Measurements from ENCODE around the gene AQP12B.

Gene AQP12B

GRCh38 chr2:240647503-240648154 lies 35.1 kb downstream of the AQP12B start:
- no peak for DNase-seq

- no peak for DNase-seq
Measured at GRCh38 chr2:240646900-240647502, 35.7 kb downstream of the AQP12B start.

- DNase-seq, result no peak
Measured at GRCh38 chr2:240646176-240646899, 36.3 kb downstream of the AQP12B start.

- no peak for DNase-seq
Measured at GRCh38 chr2:240645801-240646175, 36.9 kb downstream of the AQP12B start.

GRCh38 chr2:240645346-240645745 lies 37.3 kb downstream of the AQP12B start:
- no peak for DNase-seq

DNA sequence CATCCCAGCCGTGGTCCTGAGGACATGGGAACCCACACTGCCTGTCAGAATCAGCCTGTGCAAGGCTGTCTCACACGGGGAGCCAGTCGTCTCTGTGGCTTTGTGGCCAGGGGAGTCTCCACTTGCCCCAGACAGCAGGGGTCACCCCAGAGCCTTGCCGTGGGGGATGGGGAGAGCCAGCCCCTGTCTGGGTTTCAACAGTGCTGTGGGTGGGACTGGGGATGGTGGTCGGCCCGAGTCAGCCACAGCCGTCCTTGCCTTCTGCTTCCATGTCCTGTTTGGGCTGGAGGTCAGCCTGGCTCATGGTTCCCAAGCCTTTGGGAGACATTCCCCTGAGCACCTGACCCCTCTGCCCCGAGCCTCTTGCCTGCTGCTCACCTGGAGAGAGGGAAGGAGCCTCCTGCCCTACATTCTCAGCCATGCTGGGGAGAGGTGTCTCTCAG lies 37.8 kb downstream of the AQP12B start:
- no peak for DNase-seq

DNA sequence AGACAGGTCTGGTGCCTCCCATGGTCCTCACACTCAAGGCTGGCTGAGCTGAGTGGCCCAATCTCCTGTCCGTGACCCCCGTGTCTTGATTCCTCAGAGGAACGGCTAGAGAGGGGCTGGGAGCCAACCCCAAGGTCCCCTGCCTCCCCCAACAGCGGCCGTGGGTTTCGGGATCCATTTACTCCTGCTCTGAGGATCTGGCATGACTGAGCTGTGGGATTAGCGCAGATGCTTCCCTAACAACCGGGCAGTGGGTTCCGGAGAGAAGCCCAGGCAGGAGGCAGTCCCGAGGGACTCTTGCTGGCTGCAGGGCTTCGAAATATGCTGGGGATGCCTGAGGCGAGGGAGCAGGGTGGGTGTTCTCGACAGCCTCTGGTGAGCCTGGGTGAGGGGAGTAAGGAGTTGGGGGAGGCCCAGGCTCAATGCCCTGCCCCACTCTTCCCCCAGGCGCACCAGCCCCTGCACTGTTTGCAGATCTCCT lies 38.5 kb downstream of the AQP12B start:
- DNase-seq, result no peak

DNA sequence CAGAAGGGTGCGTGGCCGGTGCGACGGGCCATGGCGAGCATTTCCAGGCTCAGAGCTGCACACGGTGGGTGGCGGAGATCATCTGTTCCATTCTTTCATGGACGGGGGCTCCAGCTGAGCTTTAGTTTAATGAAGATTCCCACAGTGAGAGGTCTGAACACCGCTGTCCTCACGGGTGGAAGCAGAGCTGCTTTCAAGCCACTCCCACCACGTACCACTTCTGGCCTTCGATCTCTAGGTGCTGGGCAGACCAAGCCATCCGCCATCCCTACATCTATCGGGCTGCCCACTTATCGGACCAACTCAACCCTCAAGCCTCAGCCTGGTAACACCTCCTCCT lies 38.9 kb downstream of the AQP12B start:
- DNase-seq, result no peak

DNA sequence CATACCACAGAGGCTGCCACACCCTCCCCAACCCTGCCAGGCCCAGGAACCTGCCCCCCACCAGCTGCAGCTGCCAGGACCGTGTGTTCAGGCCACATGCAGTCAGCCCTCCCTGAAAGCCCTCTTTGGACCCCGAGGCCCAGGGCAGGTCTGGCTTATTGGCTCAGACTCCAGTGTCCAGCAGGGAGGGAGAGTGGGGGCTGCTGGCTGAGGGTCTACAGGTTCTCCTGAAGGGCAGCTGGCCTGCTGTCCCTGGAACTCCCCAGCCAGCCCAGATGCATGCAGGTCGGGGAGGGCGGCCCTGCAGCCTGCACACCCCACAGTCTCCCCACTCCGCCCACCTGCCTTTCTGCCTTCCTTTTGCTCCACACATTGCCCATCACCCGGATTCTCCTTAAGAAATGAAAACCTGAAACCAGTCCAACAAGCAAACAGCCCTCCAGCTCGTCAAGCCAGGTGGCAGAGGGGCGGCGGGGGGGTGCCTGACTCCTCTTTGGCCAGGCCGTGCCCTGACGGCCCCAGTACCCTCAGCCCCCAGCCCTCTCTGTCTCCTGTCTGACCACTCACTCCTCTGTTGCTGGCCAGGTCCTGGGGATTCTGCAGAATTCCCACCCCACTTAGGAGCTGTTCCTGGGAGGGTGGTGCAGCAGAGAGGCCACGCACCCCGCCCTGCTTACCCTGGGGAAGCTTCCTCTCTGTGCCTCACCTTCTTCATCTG lies 39.4 kb downstream of the AQP12B start:
- no peak for DNase-seq

DNA sequence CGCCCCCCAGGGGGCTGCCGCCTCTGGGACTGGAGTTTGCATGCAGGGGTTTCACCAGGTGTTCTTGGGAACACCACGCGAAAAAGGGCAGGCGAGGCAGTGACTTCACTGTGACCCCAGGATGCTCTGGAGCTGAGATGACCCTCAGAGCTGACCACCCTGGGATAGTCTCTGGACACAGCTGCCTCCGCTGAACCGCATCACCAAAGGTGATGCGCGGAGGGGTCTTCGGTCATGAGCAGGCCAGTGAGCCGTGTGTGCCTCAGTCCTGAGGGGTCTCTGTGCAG lies 39.9 kb downstream of the AQP12B start:
- no peak for DNase-seq

DNA sequence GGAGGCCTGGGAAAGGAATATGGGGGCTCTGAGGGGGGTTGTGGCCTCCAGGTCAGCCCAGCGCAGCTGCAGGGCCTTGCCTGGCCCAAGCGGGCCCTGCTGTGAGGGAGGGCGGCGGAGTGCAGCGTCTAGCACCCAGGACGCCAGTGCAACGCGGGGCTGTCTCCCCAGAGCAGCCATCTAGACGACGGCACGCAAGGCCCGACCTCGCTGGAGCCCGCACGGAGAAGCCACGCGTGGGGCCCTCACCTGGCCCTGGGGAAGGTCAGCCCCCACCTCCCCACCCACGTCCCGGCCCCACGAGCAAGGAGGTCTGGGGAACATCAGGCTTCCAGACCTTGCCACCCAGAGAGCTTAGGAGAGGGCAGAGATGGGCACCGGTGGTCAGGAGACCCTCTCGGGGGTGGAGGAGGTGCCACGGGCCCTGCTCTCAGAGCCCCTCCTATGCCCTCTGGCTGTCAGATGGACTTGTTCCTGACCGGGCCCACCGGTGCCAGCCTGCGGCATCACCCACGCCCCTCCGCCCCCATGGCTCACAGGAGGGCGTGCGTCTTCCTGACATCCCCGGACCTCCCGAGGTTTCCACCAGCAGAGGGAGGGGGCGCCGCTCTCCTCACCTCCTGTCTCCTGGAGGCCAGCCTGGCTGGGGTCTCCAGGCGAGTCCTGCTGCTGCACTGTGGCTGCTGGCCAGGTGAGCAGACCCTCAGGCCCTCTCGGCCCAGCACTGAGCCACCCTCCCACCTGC lies 40.5 kb downstream of the AQP12B start:
- DNase-seq, result no peak

DNA sequence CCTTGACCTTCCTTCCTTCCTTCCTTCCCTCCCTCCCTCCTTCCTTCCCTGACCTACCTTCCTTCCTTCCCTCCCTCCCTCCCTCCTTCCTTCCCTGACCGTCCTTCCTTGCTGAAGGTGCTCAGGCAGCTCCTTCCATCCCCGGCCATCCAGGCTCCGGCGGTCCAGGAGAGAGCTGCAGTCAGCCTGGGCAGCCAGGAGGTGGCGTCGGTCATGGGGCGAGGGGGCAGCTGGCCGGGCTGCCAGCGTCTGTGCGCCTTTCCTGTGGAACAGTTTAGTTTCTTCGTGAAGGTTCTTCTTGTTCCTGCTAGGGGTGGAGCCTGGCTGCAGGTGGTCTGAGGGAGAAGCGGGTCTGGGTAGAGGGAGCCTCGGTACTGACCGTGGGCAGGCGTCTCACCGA lies 41.7 kb downstream of the AQP12B start:
- no peak for DNase-seq

DNA sequence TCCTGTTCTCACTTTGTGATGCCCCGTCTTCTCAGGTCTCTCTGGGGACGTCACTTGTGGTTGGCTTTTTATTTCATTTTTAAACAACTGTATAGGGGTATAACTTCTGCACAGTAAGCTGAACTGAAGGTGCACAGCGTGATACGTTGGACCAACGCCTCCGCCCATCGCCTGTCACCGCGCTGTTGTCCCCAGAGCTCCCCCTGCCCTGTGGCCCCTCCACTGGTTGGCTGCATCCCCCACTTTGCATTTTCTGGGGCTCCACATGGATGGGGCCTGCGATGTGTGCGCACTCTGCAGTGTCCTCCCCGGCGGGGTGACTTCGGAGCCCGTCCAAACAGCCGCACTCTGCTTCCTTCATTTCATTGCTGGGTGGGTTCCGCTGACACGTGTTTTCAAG lies 43.1 kb downstream of the AQP12B start:
- DNase-seq, result no peak

DNA sequence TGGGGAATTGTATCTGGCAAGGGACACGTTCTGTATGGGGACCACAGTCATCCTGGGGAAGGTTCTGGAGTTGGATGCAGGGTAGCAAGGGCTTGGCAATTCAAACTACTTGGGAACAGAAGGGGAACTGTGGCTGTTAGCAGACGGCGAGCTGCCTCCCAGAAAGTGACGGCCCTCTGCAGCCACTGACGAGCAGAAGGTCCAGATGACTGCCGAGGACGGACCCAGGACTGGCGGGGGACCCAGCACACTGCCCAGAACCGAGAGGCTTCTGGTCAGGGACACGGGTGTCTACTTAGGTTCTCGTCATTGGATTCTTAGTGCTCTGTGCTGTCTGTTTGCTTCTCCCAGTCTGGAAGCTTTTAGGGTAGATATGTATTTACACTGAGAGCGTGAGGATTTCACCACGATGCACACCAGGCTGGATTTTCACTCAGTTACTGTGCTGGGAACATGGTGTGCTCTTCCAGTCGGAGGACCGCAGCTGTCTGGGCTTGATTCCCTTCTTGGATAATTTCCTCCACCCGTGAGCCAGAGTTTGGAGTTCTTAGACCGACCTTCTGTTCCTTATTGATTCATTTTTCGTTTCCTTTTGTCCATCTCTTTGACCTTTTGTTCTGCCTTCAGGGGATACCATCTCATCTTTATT lies 44.0 kb downstream of the AQP12B start:
- DNase-seq, result no peak

DNA sequence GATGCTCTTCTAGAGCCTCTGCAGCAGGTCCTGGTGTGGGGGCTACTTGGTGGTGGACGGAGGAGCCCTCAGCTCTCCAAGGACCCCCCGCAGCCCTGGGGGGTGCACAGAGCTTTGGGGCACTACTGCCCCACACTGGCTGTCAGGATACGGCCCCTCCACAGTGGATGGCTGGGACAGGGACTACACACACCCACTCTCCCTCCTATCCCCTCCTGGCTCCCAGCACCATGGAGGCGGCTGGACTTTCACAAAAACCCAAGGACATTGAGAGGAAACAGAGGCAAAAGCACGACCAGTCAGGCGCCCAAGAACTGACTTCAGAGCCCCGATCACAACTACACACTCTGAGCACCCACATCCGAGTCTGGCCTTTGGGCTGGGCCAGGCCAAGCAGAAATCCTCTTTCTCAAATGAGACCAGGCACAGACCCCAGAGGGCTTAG lies 44.8 kb downstream of the AQP12B start:
- no peak for DNase-seq

DNA sequence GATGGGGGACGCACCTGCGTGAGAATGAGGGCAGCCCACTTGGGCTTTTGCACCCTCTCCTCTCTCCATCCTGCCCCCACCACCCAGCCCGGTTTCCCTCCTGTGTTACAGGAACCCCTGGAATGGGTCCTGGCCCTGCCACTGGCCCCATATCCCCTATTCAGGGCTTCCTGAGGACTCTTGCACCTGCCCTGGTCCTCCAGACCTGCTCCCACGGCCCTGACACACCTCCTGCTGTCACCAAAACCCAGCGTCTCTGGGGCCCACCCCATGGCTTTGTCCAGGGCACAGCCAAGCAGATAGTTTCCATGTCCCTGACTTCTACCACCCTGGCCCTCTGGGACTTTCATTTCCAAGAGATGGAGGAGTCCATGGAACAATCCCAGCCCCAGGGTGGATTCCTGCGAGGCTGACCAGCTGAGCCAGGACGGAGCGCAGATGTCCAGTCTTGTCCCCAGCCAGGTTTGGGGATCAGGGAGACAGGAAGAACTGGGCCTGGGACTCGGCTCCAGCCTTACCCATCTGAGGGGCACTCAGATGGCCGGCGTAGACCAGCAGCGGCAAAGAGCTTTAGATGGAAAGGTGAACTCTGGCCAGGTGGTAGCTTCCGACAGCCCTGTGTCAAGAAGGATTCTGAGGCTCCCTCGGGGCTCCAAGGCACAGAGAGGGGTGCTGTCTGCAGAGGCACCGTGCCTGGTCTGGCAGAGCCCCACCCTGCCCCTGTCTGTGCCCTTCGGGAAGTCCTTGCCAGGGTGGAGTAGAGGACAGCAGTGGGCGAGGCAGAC lies 45.4 kb downstream of the AQP12B start:
- DNase-seq, result no peak

GRCh38 chr2:240636563-240637115 lies 46.0 kb downstream of the AQP12B start:
- no peak for DNase-seq

DNA sequence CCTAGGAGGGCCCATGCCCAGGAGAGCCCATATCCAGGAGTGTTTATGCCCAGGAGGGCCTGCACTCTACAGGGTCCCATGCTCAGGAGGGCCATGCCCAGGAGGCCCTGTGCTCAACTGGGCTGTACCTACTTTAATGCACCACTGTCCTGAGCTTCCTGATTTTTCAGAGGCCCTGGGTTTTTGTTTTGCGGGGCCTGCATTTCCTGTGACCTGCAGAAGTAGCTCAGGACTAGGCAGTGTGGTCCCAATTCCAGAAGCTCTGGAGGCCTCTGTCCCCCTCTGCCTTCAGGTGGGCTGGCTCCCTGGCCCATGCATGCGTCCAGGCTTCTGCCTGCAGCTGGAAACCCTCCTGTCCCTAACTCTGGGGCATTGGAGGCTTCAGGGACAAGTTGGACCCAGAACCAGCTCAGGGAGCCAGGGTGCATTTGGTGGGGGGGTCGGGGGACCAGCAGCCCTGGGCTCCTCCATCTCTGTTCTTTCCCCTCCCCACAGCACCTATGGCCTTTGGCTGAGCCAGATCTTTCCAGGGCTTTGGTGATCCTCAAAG lies 46.6 kb downstream of the AQP12B start:
- no peak for DNase-seq

GRCh38 chr2:240635121-240635997 lies 47.3 kb downstream of the AQP12B start:
- no peak for DNase-seq

GRCh38 chr2:240632306-240632721 lies 50.4 kb downstream of the AQP12B start:
- DNase-seq, result no peak
